Measurements from ENCODE around the gene SPATA31C2.
"Not testable (repeated sequence)": the region's sequence is repeated elsewhere in the genome, so short reads cannot be mapped to it uniquely, and the experiment has no call there.

The SPATA31C2 gene

GRCh38 chr9:88174324-88174723 lies 36.0 kb upstream of the SPATA31C2 start:
- Histone ChIP-seq H3K4me1 (ENCODE audit: control insufficient read depth, insufficient read depth, low read length) (peaks cover 4% of the 10 kb centered on the region), H3K9me3 (ENCODE audit: control insufficient read depth, low read length) (no peaks in the 10 kb centered on the region), H3K4me3 (ENCODE audit: insufficient read depth, low read depth, low read length) (no peak overlapping the region), H3K27me3 (ENCODE audit: control insufficient read depth, insufficient read depth, low read length, poor library complexity, severe bottlenecking) (no peaks in the 10 kb centered on the region), H3K27ac (ENCODE audit: insufficient read depth, low read depth, low read length, poor library complexity, severe bottlenecking) (no peak overlapping the region), H3K36me3 (ENCODE audit: control insufficient read depth, insufficient read depth, low read length) (no peaks in the 10 kb centered on the region)
- WGBS, 2 experiments: 84 to 92% methylated on average over 4 of the region's 4 CpGs

GRCh38 chr9:88173378-88173999 lies 35.2 kb upstream of the SPATA31C2 start:
- WGBS, 2 experiments: 64 to 77% methylated on average over 8 to 9 of the region's 10 CpGs
- Histone ChIP-seq H3K36me3 (ENCODE audit: control insufficient read depth, insufficient read depth, low read length) (no peaks in the 10 kb centered on the region), H3K27ac (ENCODE audit: insufficient read depth, low read depth, low read length, poor library complexity, severe bottlenecking) (no peak overlapping the region), H3K4me3 (ENCODE audit: insufficient read depth, low read depth, low read length) (no peak overlapping the region), H3K27me3 (ENCODE audit: control insufficient read depth, insufficient read depth, low read length, poor library complexity, severe bottlenecking) (no peaks in the 10 kb centered on the region), H3K4me1 (ENCODE audit: control insufficient read depth, insufficient read depth, low read length) (peaks cover 4% of the 10 kb centered on the region), H3K9me3 (ENCODE audit: control insufficient read depth, low read length) (no peaks in the 10 kb centered on the region)

GRCh38 chr9:88169700-88170099 lies 31.4 kb upstream of the SPATA31C2 start:
- Histone ChIP-seq H3K36me3 (ENCODE audit: control insufficient read depth, insufficient read depth, low read length) (no peaks in the 10 kb centered on the region), H3K27me3 (ENCODE audit: control insufficient read depth, insufficient read depth, low read length, poor library complexity, severe bottlenecking) (no peaks in the 10 kb centered on the region), H3K4me3 (ENCODE audit: insufficient read depth, low read depth, low read length) (no peak overlapping the region), H3K4me1 (ENCODE audit: control insufficient read depth, insufficient read depth, low read length) (no peaks in the 10 kb centered on the region), H3K9me3 (ENCODE audit: control insufficient read depth, low read length) (no peaks in the 10 kb centered on the region), H3K27ac (ENCODE audit: insufficient read depth, low read depth, low read length, poor library complexity, severe bottlenecking) (no peak overlapping the region)

- H3K36me3 ChIP-seq (ENCODE audit: control insufficient read depth, insufficient read depth, low read length): no peaks in the 10 kb centered on the region
- no peak overlapping the region for H3K27ac ChIP-seq (ENCODE audit: insufficient read depth, low read depth, low read length, poor library complexity, severe bottlenecking)
- H3K4me3 ChIP-seq (ENCODE audit: insufficient read depth, low read depth, low read length): no peak overlapping the region
- no peaks in the 10 kb centered on the region for H3K9me3 ChIP-seq (ENCODE audit: control insufficient read depth, low read length)
- 80 to 100% methylated on average over 1 of the region's 3 CpGs for WGBS, 2 experiments
- H3K4me1 ChIP-seq (ENCODE audit: control insufficient read depth, insufficient read depth, low read length): no peaks in the 10 kb centered on the region
- H3K27me3 ChIP-seq (ENCODE audit: control insufficient read depth, insufficient read depth, low read length, poor library complexity, severe bottlenecking): no peaks in the 10 kb centered on the region
Measured at GRCh38 chr9:88168564-88168963, 30.3 kb upstream of the SPATA31C2 start.

GRCh38 chr9:88166660-88167059 lies 28.4 kb upstream of the SPATA31C2 start:
- WGBS, 2 experiments: 100% methylated on average over 1 of the region's 1 CpG
- H3K9me3 ChIP-seq (ENCODE audit: control insufficient read depth, low read length): no peaks in the 10 kb centered on the region
- H3K4me1 ChIP-seq (ENCODE audit: control insufficient read depth, insufficient read depth, low read length): no peaks in the 10 kb centered on the region
- no peaks in the 10 kb centered on the region for H3K27me3 ChIP-seq (ENCODE audit: control insufficient read depth, insufficient read depth, low read length, poor library complexity, severe bottlenecking)
- H3K36me3 ChIP-seq (ENCODE audit: control insufficient read depth, insufficient read depth, low read length): no peaks in the 10 kb centered on the region
- no peak overlapping the region for H3K4me3 ChIP-seq (ENCODE audit: insufficient read depth, low read depth, low read length)
- no peak overlapping the region for H3K27ac ChIP-seq (ENCODE audit: insufficient read depth, low read depth, low read length, poor library complexity, severe bottlenecking)

GRCh38 chr9:88164850-88165249 lies 26.6 kb upstream of the SPATA31C2 start:
- Histone ChIP-seq H3K27me3 (ENCODE audit: control insufficient read depth, insufficient read depth, low read length, poor library complexity, severe bottlenecking) (no peaks in the 10 kb centered on the region), H3K27ac (ENCODE audit: insufficient read depth, low read depth, low read length, poor library complexity, severe bottlenecking) (no peak overlapping the region), H3K4me3 (ENCODE audit: insufficient read depth, low read depth, low read length) (no peak overlapping the region), H3K4me1 (ENCODE audit: control insufficient read depth, insufficient read depth, low read length) (no peaks in the 10 kb centered on the region), H3K9me3 (ENCODE audit: control insufficient read depth, low read length) (no peaks in the 10 kb centered on the region), H3K36me3 (ENCODE audit: control insufficient read depth, insufficient read depth, low read length) (no peaks in the 10 kb centered on the region)
- 62 to 71% methylated on average over 3 of the region's 3 CpGs for WGBS, 2 experiments

GRCh38 chr9:88161144-88161543 lies 22.9 kb upstream of the SPATA31C2 start:
- Histone ChIP-seq H3K4me3 (ENCODE audit: insufficient read depth, low read depth, low read length) (no peak overlapping the region), H3K4me1 (ENCODE audit: control insufficient read depth, insufficient read depth, low read length) (no peaks in the 10 kb centered on the region), H3K27ac (ENCODE audit: insufficient read depth, low read depth, low read length, poor library complexity, severe bottlenecking) (no peak overlapping the region), H3K36me3 (ENCODE audit: control insufficient read depth, insufficient read depth, low read length) (no peaks in the 10 kb centered on the region), H3K27me3 (ENCODE audit: control insufficient read depth, insufficient read depth, low read length, poor library complexity, severe bottlenecking) (no peaks in the 10 kb centered on the region), H3K9me3 (ENCODE audit: control insufficient read depth, low read length) (no peaks in the 10 kb centered on the region)
- WGBS, 2 experiments: 50 to 52% methylated on average over 6 of the region's 6 CpGs

GRCh38 chr9:88143957-88144625 lies 5.8 kb upstream of the SPATA31C2 start:
- WGBS, 2 experiments: 89 to 96% methylated on average over 4 to 6 of the region's 6 CpGs

GRCh38 chr9:88143179-88143578 lies 4.9 kb upstream of the SPATA31C2 start:
- WGBS, 2 experiments: 90 to 100% methylated on average over 3 of the region's 3 CpGs
- Histone ChIP-seq H3K36me3 (ENCODE audit: control insufficient read depth, insufficient read depth, low read length) (no peaks in the 10 kb centered on the region), H3K4me1 (ENCODE audit: control insufficient read depth, insufficient read depth, low read length) (no peaks in the 10 kb centered on the region), H3K27me3 (ENCODE audit: control insufficient read depth, insufficient read depth, low read length, poor library complexity, severe bottlenecking) (no peaks in the 10 kb centered on the region), H3K9me3 (ENCODE audit: control insufficient read depth, low read length) (no peaks in the 10 kb centered on the region), H3K4me3 (ENCODE audit: insufficient read depth, low read depth, low read length) (no peak overlapping the region), H3K27ac (ENCODE audit: insufficient read depth, low read depth, low read length, poor library complexity, severe bottlenecking) (no peak overlapping the region)

More at GRCh38 chr9:88143957-88144625, 5.8 kb upstream of the SPATA31C2 start:
- H3K27me3 ChIP-seq (ENCODE audit: control insufficient read depth, insufficient read depth, low read length, poor library complexity, severe bottlenecking): no peaks in the 10 kb centered on the region
- H3K36me3 ChIP-seq (ENCODE audit: control insufficient read depth, insufficient read depth, low read length): no peaks in the 10 kb centered on the region
- H3K4me1 ChIP-seq (ENCODE audit: control insufficient read depth, insufficient read depth, low read length): no peaks in the 10 kb centered on the region
- no peak overlapping the region for H3K4me3 ChIP-seq (ENCODE audit: insufficient read depth, low read depth, low read length)
- no peaks in the 10 kb centered on the region for H3K9me3 ChIP-seq (ENCODE audit: control insufficient read depth, low read length)
- no peak overlapping the region for H3K27ac ChIP-seq (ENCODE audit: insufficient read depth, low read depth, low read length, poor library complexity, severe bottlenecking)

- H3K9me3 ChIP-seq (ENCODE audit: control insufficient read depth, low read length); H3K4me3 ChIP-seq (ENCODE audit: insufficient read depth, low read depth, low read length): not testable (repeated sequence)
- 89 to 93% methylated on average over 12 of the region's 12 CpGs for WGBS, 2 experiments
Measured at GRCh38 chr9:88133552-88133951, 4.7 kb downstream of the SPATA31C2 start.

More at GRCh38 chr9:88133552-88133951, 4.7 kb downstream of the SPATA31C2 start:
- not testable (repeated sequence) for H3K27ac ChIP-seq (ENCODE audit: insufficient read depth, low read depth, low read length, poor library complexity, severe bottlenecking); H3K36me3 ChIP-seq (ENCODE audit: control insufficient read depth, insufficient read depth, low read length); H3K4me1 ChIP-seq (ENCODE audit: control insufficient read depth, insufficient read depth, low read length); H3K27me3 ChIP-seq (ENCODE audit: control insufficient read depth, insufficient read depth, low read length, poor library complexity, severe bottlenecking)
